Cardiac fibroblast (primary cell): ENCODE measurements around the gene CCNQ.

Source experiments
- DNase-seq, 2 donors: peaks; one replicate each; pipeline versions ENCODE4 v3.0.0 to v3.0.0-alpha.2; 2010; ENCODE audit warnings: low read depth in 2 of 2
- H3K4me3 ChIP-seq, 2 donors: replicated peaks in 1 of 2; 1 replicate in 1 of 2; 2 replicates in 1 of 2; pipeline ENCODE4 v1.5.1; 2011; ENCODE audit warnings: low read depth in 2 of 2, low read length in 2 of 2, mild to moderate bottlenecking in 2 of 2, moderate library complexity in 1 of 2
- CTCF ChIP-seq: IDR thresholded peaks from one replicate; pipeline ENCODE4 v1.5.1; 2011; ENCODE audit warnings: low read depth, mild to moderate bottlenecking, low read length, inconsistent platforms

CCNQ gene

GRCh38 chrX:153592091-153592833 lies 6.7 kb downstream of the CCNQ start:
- no peak for TF ChIP-seq CTCF
- H3K4me3 ChIP-seq, result no peak overlapping the region
- no peak for DNase-seq

- H3K4me3 ChIP-seq, result no peak overlapping the region
- no peak for TF ChIP-seq CTCF
These were observed 7.7 kb downstream of the CCNQ start for GRCh38 chrX:153590961-153591956.

GRCh38 chrX:153588782-153589446 lies 10.0 kb downstream of the CCNQ start:
- TF ChIP-seq CTCF, result no peak

More at GRCh38 chrX:153590961-153591956, 7.7 kb downstream of the CCNQ start:
- DNase-seq, result no peak

GRCh38 chrX:153588021-153588781 lies 10.7 kb downstream of the CCNQ start:
- TF ChIP-seq CTCF, result no peak
- no peak overlapping the region for H3K4me3 ChIP-seq
- no peak for DNase-seq

More at GRCh38 chrX:153588782-153589446, 10.0 kb downstream of the CCNQ start:
- DNase-seq, result no peak
- no peak overlapping the region for H3K4me3 ChIP-seq

GRCh38 chrX:153587342-153587741 lies 11.6 kb downstream of the CCNQ start:
- no peak overlapping the region for H3K4me3 ChIP-seq
- DNase-seq, result no peak
- TF ChIP-seq CTCF, result no peak

DNA sequence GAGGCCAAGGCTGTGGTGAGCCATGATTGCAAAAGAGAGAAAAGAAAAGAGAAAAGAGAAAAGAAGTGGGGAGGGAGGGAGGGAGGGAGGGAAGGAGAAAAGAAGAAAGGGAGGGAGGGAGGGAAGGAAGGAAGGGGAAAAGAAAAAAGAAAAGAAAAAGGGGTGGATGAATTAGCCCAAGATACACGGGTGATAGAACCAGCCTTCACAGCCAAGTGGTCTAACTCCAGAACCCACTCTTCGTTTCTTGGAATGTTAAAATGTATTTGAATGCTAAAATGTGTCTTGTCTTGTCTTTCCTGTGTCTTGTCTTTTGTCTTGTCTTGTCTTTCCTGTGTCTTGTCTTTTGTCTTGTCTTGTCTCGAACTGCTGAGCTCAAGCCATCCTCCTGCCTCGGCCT lies 13.1 kb downstream of the CCNQ start:
- TF ChIP-seq CTCF, result no peak
- DNase-seq, result no peak
- H3K4me3 ChIP-seq, result no peak overlapping the region
